ENCODE results near the gene DOCK2.

DOCK2 gene

GRCh38 chr5:169666365-169666764, 29.3 kb downstream of the DOCK2 start:
- no peak for DNase-seq (ENCODE audit: extremely low read depth, low read depth)

GRCh38 chr5:169667896-169668674, 31.0 kb downstream of the DOCK2 start:
- DNase-seq (ENCODE audit: extremely low read depth, low read depth): no peak
- no peak for TF ChIP-seq CTCF (IDR thresholded peaks at IDR 0.05; ENCODE audit: low read depth, low read length)

More at GRCh38 chr5:169666365-169666764, 29.3 kb downstream of the DOCK2 start:
- no peak for TF ChIP-seq CTCF (IDR thresholded peaks at IDR 0.05; ENCODE audit: low read depth, low read length)

GRCh38 chr5:169668732-169669131, 31.7 kb downstream of the DOCK2 start:
- TF ChIP-seq CTCF (IDR thresholded peaks at IDR 0.05; ENCODE audit: low read depth, low read length): no peak
- DNase-seq (ENCODE audit: extremely low read depth, low read depth): no peak

- no peak for TF ChIP-seq CTCF (IDR thresholded peaks at IDR 0.05; ENCODE audit: low read depth, low read length)
- no peak for DNase-seq (ENCODE audit: extremely low read depth, low read depth)
These were observed 33.9 kb downstream of the DOCK2 start for GRCh38 chr5:169670769-169671525.

GRCh38 chr5:169682026-169682425, 45.0 kb downstream of the DOCK2 start:
- no peak for TF ChIP-seq CTCF (IDR thresholded peaks at IDR 0.05; ENCODE audit: low read depth, low read length)
- DNase-seq (ENCODE audit: extremely low read depth, low read depth): no peak

- TF ChIP-seq CTCF (IDR thresholded peaks at IDR 0.05; ENCODE audit: low read depth, low read length): no peak
- no peak for DNase-seq (ENCODE audit: extremely low read depth, low read depth)
These were observed 49.1 kb downstream of the DOCK2 start for GRCh38 chr5:169686137-169686536.

GRCh38 chr5:169688106-169688505, 51.0 kb downstream of the DOCK2 start:
- DNase-seq (ENCODE audit: extremely low read depth, low read depth): no peak
- no peak for TF ChIP-seq CTCF (IDR thresholded peaks at IDR 0.05; ENCODE audit: low read depth, low read length)
